WTC11 (cell line): Measurements from ENCODE around the gene CTDNEP1. TPM values are rescaled to one million over a fixed set of nuclear protein-coding genes. Genes with fewer than 3 reads are reported as not detected.

Experiments
- ATAC-seq: fragments of 200-7000 bp; cut with Tn5 transposase; 2 replicates; pipeline ENCODE4 v1.10.0; 2021; ENCODE audit warnings: mild to moderate bottlenecking, moderate library complexity
- CTCF ChIA-PET: fragments of 300-600 bp; sonication (Branson Sonifier 250); formaldehyde crosslinking; loops from one replicate; lab custom pipeline; 2021; ENCODE audit warnings: antibody characterized with exemption; lab: Charles Lee
- POLR2A ChIA-PET: fragments of 350-600 bp; sonication (Branson Sonifier 250); formaldehyde crosslinking; loops from one replicate; lab custom pipeline; 2021; ENCODE audit warnings: antibody characterized with exemption; lab: Charles Lee
- DNase-seq: peaks from one replicate; pipeline ENCODE4 v3.0.0; 2021; ENCODE audit warnings: low spot score
- H3K27ac Mint-ChIP-seq: 2 replicates; pipeline ENCODE4 v1.8.0; 2021; ENCODE audit warnings: mixed read lengths
- H3K27me3 Mint-ChIP-seq: 2 replicates; pipeline ENCODE4 v1.8.0; 2021; ENCODE audit warnings: low read depth, mild to moderate bottlenecking, moderate library complexity, mixed read lengths
- H3K36me3 Mint-ChIP-seq: 2 replicates; pipeline ENCODE4 v1.8.0; 2021; ENCODE audit warnings: mixed read lengths
- H3K4me1 Mint-ChIP-seq: 2 replicates; pipeline ENCODE4 v1.8.0; 2022; ENCODE audit warnings: mixed read lengths
- H3K4me3 Mint-ChIP-seq: 2 replicates; pipeline ENCODE4 v1.8.0; 2021; ENCODE audit warnings: mild to moderate bottlenecking, moderate library complexity, mixed read lengths
- H3K9me3 Mint-ChIP-seq: 2 replicates; pipeline ENCODE4 v1.8.0; 2021; ENCODE audit warnings: mixed read lengths
- AFF4 ChIP-seq: sonication (generic); formaldehyde crosslinking; IDR thresholded peaks from 2 replicates; pipeline ENCODE4 v1.8.1; 2023; ENCODE audit warnings: mild to moderate bottlenecking, missing genetic modification reagents, borderline replicate concordance
- ARID4B ChIP-seq: sonication (generic); formaldehyde crosslinking; IDR thresholded peaks from 2 replicates; pipeline ENCODE4 v1.8.0; 2023; ENCODE audit warnings: missing genetic modification reagents, mild to moderate bottlenecking, borderline replicate concordance
- ATF2 ChIP-seq: sonication (generic); formaldehyde crosslinking; IDR thresholded peaks from 2 replicates; pipeline ENCODE4 v1.8.1; 2022; ENCODE audit warnings: low read depth, missing genetic modification reagents, borderline replicate concordance
- ATF6 ChIP-seq: sonication (generic); formaldehyde crosslinking; IDR thresholded peaks from 2 replicates; pipeline ENCODE4 v1.8.1; 2023; ENCODE audit warnings: mild to moderate bottlenecking, missing genetic modification reagents
- ESRRA ChIP-seq: sonication (generic); formaldehyde crosslinking; IDR thresholded peaks from 2 replicates; pipeline ENCODE4 v1.8.1; 2022; ENCODE audit warnings: mild to moderate bottlenecking, missing genetic modification reagents, borderline replicate concordance
- FOXP1 ChIP-seq: sonication (generic); formaldehyde crosslinking; IDR thresholded peaks from 2 replicates; pipeline ENCODE4 v1.8.0; 2022; ENCODE audit warnings: missing genetic modification reagents, mild to moderate bottlenecking, moderate library complexity, borderline replicate concordance
- MAX ChIP-seq: sonication (generic); formaldehyde crosslinking; IDR thresholded peaks from 2 replicates; pipeline ENCODE4 v1.8.0; 2022; ENCODE audit warnings: mild to moderate bottlenecking, missing genetic modification reagents
- MYBL2 ChIP-seq: sonication (generic); formaldehyde crosslinking; IDR thresholded peaks from 2 replicates; pipeline ENCODE4 v1.8.1; 2023; ENCODE audit warnings: mild to moderate bottlenecking, moderate library complexity, missing genetic modification reagents
- NFATC4 ChIP-seq: fragments of 250-450 bp; sonication (Bioruptor Pico); IDR thresholded peaks from 2 replicates; pipeline ENCODE4 v1.9.0; 2021; ENCODE audit warnings: mild to moderate bottlenecking
- SMAD4 ChIP-seq: sonication (generic); formaldehyde crosslinking; IDR thresholded peaks from 2 replicates; pipeline ENCODE4 v1.8.0; 2022; ENCODE audit warnings: mild to moderate bottlenecking, missing genetic modification reagents
- SOX15 ChIP-seq: fragments of 250-450 bp; sonication (Bioruptor Pico); IDR thresholded peaks from 2 replicates; pipeline ENCODE4 v1.9.0; 2021; ENCODE audit warnings: mild to moderate bottlenecking
- TEAD1 ChIP-seq: sonication (generic); formaldehyde crosslinking; IDR thresholded peaks from 2 replicates; pipeline ENCODE4 v1.8.0; 2022; ENCODE audit warnings: mild to moderate bottlenecking, missing genetic modification reagents
- TP53 ChIP-seq: sonication (generic); formaldehyde crosslinking; IDR thresholded peaks from 2 replicates; pipeline ENCODE4 v1.8.1; 2023; ENCODE audit warnings: mild to moderate bottlenecking, missing genetic modification reagents
- ZBTB21 ChIP-seq: sonication (generic); formaldehyde crosslinking; IDR thresholded peaks from 2 replicates; pipeline ENCODE4 v1.8.1; 2023; ENCODE audit warnings: mild to moderate bottlenecking, missing genetic modification reagents, borderline replicate concordance
- ZNF232 ChIP-seq: sonication (generic); formaldehyde crosslinking; IDR thresholded peaks from 2 replicates; pipeline ENCODE4 v1.8.0; 2022; ENCODE audit warnings: mild to moderate bottlenecking, missing genetic modification reagents
- ZNF317 ChIP-seq: sonication (generic); formaldehyde crosslinking; IDR thresholded peaks from 2 replicates; pipeline ENCODE4 v1.8.1; 2023; ENCODE audit warnings: low read depth, mild to moderate bottlenecking, moderate library complexity, missing genetic modification reagents, borderline replicate concordance
- ZNF416 ChIP-seq: fragments of 250-450 bp; sonication (Bioruptor Pico); IDR thresholded peaks from 2 replicates; pipeline ENCODE4 v1.9.0; 2021; ENCODE audit warnings: mild to moderate bottlenecking, inconsistent platforms
- total RNA-seq: library from RNA; stranded (reverse); gene quantifications from 3 replicates; pipeline ENCODE4 v1.2.3, GENCODE V29; 2021

The CTDNEP1 gene
- total RNA-seq, 1 experiment from 2014 or later = 127 TPM

- TF ChIP-seq AFF4 (CRISPR knock-in tag) (no peak), SMAD4 (CRISPR knock-in tag) (no peak), FOXP1 (CRISPR knock-in tag) (no peak), ZNF232 (CRISPR knock-in tag) (no peak), ATF6 (CRISPR knock-in tag) (no peak), ATF2 (CRISPR knock-in tag) (no peak)
Observed at GRCh38 chr17:7228920-7229319, 22.6 kb downstream of the CTDNEP1 start (continued).

- Mint-ChIP-seq H3K4me3 (no peak overlapping the region), H3K9me3 (no peaks in the 10 kb centered on the region), H3K27ac (no peak overlapping the region), H3K36me3 (peaks cover 46% of the 10 kb centered on the region), H3K4me1 (peaks cover 2% of the 10 kb centered on the region), H3K27me3 (no peaks in the 10 kb centered on the region)
- CTCF ChIA-PET = no interaction called here
- DNase-seq (no peak), ATAC-seq (no peak)
- POLR2A ChIA-PET = no interaction called here
- TF ChIP-seq AFF4 (CRISPR knock-in tag) (no peak), ARID4B (CRISPR knock-in tag) (no peak), ZBTB21 (no peak), ESRRA (CRISPR knock-in tag) (no peak), MYBL2 (CRISPR knock-in tag) (no peak), ZNF317 (CRISPR knock-in tag) (no peak), MAX (CRISPR knock-in tag) (no peak), TEAD1 (no peak), ZNF416 (no peak), TP53 (no peak), SOX15 (CRISPR knock-in tag) (no peak), NFATC4 (CRISPR knock-in tag) (no peak)
Observed at GRCh38 chr17:7226721-7227710, 24.5 kb downstream of the CTDNEP1 start.
